NCI-H1105 treated with DMSO at 0.1 percent for 48 hours (cell line): ENCODE data around the gene INSL4.

Source experiments
- DNase-seq: peaks from one replicate; lab custom pipeline; 2025; lab: John Stamatoyannopoulos, UW

Gene INSL4

DNA sequence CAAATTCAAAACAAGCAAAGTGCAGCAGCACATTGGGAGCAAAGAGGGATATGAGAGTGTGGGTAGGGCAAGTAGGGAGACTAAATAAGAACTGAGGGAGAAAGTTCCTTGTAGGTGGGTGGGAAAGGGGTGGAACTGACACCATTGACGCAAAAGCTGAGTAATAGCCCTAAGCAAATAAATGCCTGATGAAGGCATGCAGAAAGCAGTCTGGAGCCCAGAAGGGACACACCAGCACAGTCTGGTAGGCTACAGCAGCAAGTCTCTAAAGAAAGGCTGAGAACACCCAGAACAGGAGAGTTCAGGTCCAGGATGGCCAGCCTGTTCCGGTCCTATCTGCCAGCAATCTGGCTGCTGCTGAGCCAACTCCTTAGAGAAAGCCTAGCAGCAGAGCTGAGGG is at the start of gene INSL4:
INSL4 (plus strand) TSS at position 208 of the 400 bp plus-strand sequence; CDS start at position 313, 105 bp downstream.
- DNase-seq = no peak

DNA sequence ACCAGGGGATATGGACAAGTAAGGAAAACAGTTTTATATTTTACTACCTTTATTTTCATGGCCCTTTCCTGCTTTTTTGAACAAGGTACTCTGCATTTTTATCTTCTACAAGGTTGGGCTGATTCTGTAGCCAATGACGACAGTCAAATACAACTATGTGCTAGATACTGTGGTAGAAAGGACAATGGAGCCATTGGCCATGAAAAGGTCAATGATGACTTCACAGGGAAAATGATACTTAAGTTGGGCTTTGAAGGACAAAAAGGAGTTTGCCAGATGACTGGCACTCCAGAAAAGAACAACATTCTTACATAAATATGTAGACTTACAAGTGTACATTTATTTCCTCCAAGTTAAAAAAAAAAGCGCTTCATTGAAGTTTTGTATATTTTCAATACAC is 46.4 kb upstream of the INSL4 start:
- no peak for DNase-seq

DNA sequence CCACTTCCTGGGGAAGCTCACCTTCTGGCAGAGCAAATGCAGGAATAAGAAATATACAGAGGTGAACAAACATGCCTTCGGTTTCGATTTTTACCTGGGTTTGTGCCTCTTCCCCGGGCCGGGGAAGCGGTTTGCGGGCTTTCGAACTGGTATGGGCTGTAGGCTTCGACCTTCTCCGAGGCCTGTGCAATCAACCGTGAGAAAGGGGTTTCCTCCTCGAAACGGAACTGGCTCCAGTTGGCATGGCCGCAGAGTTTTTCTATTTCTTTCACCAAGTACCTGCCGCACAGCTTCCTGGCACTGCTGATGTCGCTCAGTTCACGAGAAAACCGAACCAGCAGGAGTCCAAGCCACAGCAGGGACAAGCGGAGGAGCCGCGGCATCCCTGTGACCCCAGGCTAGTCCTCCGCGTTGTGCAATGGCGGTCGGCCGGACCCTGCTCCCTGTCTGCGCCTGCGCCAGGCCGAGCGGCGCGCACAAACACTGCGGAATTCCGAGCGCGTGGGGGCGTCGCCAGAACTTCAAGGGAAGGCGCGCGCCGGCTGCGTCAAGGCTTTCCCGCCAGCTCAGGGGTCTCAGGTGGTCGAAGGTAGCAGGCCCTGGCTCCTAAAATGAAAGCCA is 45.9 kb upstream of the INSL4 start, which contains the start of gene INSL6:
INSL6 (minus strand) TSS at position 420 of the 621 bp plus-strand sequence; CDS start at position 383, 37 bp downstream.
- no peak for DNase-seq

DNA sequence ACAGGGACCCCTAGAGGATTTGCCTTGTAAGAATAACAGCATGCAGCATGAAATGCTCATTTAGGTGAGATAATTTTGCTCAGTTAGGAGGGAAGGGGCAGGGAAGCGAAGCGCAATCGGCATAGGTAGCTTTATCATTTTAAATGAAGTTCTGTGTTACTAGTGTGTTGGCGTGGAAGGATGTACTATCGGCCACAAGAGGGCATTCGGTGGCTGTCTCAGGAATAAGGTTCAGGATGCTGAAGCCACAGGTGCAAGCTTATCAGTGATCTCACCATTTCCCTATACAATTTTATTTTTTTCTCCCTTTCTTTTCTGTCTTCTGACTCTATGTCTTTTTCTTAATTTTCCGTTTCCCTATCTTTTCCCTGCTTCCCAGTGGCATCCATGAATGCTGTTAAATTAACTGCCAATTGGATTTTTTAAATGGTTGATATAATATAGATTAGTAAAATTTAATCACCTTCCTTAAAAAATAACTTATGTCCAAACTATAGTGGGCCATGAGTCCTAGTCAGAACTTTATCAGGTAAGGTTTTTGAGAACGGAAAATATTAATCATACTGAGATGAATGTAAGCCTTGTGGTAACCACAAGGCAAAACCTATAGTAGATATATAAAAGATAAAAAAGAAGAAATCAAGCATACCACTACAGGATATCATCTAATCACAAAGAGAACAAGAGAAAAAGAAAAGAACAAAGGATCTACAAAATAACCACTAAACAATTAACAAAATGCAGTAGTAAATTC is 44.6 kb upstream of the INSL4 start:
- DNase-seq = peak; percentile 72

DNA sequence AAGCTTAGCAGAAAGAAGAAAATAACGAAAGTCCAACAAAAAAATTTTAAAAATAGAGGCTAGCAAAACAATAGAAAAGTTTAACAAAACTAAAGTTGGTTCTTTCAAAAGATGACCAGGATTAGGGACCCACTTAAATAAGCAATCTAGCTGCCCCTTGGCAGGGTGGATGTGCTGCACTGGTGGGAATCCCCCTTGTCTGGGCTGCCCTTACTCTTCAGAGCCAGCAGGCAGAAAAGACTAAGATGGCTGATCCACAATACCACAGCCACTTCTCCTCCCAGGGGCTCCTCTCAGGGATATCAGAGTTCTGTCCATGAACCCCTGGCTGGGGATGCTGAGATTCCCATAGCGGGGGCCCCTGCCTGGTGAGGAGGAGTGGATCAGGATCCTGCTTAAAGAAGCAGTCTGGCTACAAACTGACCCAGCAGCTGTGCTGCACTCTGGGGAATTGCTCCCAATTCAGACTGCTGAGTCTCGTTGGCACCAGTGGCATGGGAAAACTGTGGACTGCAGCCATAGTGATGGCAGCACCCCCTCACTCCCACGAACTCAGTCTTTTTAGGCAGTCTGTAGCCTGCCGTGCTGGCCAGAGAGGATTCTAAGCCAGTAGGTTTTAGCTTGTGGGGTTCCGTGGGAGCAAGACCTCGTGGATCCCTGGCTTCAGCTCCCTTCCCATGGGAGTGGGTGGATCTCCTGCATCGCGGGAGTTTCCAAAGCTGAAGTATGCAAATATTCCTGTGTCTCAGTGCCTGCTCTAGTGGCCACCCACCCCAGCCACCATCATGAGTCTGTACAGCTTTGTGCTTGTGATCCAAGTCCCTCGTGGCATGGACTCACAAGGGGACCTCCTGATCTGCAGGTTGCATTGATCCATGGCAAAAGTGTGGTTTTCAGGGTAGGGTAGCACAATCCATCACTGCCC is 42.9 kb upstream of the INSL4 start:
- no peak for DNase-seq

DNA sequence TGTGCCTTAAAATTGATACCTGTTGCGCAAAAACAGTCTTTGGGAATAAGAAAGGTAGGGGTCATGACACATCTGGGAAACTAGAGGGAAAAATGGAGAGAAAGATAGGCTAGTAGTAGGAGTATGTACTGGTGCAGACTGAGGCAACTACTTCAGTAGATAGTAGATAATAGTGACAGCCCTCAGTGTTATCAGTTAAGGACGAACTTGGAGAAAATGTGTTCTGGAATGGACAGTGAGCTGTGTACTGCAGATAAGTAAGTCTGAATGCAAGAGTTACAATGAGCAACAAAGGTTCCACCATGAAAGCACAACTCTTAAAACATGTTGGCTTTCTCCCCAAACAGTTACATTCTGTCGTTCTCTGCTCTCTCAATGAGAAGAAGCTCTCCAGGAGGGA is 39.2 kb upstream of the INSL4 start:
- no peak for DNase-seq

DNA sequence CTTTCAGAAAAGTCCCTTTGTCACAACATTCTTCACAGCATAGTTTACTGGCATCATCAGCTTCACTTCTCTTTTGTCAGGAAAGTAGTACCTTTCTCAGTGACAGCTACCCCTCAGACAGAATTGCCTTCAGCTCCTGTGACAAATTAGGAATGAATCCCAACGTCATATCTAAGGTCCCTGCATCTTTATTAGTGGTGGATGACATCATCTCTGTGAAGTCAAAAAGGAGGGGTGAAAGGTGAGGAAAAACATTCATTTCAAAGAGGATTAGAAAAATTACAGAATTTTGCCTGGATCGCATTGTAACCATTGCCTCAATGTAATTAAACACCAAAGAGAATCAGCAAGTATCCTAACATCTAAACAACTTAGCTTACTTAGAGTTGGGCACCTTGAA is 37.9 kb upstream of the INSL4 start:
- no peak for DNase-seq

DNA sequence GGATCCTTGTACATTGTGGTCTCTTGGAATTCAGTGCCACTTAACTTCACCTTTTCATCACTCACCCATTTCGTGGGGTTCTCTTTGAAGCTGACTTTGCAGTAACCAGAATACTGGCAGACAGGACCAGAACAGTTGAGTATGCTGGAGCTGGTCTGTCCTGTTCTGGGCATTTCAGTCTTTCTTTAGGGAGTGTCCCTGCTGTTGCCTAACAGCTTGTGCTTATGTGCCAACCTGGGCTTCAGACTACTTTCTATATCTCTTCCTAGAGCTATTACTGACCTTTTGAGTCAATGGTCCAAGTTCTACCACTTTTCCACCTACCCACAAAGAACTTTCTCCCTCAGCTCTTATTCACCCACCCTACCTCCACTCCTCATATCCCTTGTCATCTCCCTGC is 35.8 kb upstream of the INSL4 start:
- DNase-seq = no peak

DNA sequence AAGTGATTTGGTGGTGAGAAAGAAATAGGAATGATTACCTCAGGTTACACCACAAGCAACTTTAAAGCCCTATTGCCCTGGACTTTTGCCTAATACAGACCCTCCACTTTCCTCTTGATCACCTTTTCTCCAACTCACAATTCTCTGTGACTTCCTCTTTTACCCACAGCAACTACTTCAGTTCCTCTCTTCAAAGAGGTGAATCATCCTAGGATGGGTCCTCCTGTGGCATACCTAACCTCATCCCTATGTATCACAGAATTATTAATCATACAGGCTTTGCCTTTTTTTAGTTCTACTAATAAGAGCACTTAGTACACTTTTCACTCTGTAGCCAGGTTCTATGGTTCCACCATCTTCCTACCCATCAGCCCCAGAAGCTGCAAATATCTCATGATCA is 26.1 kb upstream of the INSL4 start:
- no peak for DNase-seq

DNA sequence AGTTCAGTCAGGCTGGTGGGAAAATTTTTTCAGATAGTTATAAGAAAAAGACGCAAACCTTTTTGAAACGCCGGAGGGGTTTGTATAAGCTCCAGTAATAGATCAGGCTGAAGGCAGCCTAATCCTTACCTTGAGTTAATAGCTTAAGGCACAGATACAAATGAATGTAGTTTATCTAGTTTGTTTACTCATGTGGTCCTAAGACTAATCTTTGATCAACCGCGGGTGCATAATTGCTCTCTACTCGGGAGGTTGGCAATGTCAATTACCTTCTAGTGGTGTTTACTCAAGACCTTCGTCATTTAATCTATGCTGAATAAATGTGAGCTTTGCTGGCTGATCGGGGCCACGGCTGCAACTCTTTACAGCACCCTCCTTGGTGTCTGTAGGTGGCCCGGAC is 665 bp upstream of the INSL4 start:
- no peak for DNase-seq

DNA sequence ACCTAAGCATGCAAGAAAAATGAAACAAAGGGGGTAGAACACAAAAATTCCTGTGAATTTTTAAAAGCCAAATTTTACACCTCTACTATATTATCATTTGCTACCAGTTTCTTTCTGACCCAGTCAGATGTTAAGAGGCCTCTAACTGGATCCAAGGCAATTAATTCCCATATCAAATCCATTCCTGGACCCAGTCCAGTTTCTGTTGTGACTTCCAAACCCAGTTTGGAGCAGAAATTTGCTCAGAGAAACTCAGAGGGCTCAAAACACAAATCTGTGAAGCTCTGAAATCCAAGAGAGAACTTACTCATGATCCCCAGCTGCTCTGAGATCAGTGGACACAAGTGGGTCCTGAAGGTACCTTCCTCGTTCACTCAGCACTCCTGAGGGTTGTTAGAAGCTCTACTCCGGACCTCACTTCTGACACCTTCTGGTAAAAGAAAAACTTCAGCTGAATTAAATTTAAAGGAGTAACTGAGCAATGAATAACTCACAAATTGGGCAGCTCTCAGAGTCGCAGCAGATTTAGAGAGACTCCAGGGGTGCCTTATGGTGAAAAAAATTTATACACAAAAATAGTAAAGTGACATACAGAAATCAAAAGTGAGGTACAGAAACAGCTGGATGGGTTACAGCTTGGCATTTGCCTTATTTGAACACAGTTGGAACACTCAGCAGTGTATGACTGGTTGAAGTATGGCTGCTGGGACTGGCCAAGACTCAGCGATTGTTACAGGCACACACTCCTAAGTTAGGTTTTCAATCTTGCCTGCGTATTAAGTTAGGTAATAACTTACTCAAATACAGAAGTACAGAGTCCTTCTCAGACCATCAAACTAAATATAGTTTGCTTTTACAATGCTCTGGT is 32.4 kb downstream of the INSL4 start:
- DNase-seq = no peak

DNA sequence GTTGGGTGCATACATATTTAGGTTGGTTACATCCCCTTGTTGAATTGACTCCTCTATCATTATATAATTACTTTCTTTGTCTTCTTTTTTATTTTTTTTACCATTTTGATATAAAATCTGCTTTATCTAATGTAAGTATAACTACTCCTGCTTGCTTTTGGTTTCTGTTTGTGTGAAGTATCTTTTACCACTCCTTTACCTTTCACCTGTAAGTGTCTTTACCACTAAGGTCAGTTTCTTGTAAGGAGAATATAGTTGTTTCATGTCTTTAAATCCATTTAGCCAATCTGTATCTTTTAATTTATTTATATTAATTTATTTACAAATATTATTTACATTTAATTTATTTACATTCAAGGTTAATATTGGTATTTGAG is 33.0 kb downstream of the INSL4 start:
- DNase-seq = no peak

DNA sequence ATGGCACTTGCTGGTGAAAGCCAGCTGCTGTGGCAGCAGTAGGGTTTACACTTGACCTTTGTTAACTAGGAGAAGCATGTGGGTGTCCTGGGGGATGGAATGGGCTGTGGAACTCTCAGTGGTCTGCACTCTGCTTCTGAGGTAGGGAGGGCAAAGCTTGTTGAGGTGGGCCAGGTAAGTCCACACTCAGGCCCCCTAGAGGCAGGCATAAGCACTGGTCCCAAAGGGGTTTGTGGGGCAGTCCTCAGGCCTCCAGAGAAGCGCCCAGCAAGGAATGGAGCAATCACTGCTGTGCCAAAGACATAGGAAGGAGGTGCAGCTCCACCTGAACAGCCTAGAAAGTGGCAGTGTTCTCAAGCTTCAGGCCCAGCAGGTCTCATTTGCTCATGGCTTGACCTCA is 34.7 kb downstream of the INSL4 start:
- no peak for DNase-seq

DNA sequence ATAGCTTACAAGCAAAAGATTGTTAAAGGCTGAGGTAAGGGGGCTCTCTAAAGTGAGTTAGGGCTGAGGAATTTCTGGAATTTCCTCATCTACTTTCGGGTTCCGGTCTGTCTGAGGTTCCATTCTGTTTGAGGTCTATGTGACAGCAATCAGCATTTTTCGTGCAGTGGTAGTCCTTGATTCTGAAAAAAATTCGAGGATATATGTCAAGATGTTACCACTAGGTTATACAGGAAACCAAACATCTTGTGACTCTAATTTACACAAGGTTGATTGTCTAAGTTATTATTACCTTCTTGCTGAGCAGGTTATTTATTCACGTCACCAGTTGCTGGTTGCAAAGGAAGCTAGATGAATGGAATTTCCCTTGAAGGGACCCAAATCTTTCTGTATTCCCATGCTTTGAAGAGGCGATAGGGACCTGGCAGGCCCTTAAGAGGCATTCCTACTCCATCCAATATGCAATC is 38.1 kb downstream of the INSL4 start:
- no peak for DNase-seq

DNA sequence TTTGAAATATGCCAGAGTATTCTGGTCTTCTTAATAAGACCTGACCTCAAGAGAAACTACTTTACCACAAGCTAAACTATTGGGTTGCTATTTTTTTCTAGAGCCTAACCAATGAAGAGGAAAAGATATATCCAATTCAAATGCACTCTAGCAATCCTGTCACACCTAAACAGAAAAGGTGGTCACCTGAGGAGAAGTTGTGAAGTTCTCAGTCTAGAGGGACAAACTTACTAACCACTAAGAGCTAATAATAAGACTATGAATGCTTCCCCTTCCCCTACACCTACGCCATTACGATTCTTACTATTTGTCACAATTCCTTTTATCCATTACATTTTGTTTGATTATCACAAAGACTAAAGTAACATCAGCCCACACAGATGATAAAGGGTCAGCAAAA is 43.6 kb downstream of the INSL4 start:
- DNase-seq = no peak

DNA sequence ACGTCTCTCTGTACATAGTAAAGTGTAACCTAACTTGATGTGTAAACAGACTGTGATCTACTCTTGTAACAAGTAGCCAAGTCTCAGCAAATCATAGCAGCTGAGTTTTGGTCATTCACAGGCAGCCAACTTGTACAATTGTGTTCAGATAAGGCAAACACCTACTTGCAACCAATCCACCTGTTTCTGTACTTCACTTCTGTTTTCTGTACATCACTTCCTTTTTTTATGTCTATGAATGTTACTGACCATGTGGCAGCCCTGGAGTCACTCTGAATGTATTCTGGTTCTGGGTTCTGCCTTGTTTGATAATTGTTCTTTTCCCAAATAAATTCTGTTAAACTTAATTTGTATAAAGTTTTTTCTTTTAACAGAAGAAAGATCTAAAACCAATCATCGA is 47.3 kb downstream of the INSL4 start:
- no peak for DNase-seq
